Neural crest cell (in vitro differentiated cells): ENCODE data around the gene CD160. TPM values are rescaled to one million over a fixed set of nuclear protein-coding genes. Genes with fewer than 3 reads are reported as not detected.

Experiments
- DNase-seq: peaks from one replicate; pipeline ENCODE4 v3.0.0; 2021; ENCODE audit warnings: low read depth, mixed read lengths, low spot score
- H3K27ac Mint-ChIP-seq: one replicate; pipeline ENCODE4 v1.8.0; 2021; ENCODE audit warnings: mild to moderate bottlenecking, mixed read lengths; ENCODE audit not compliant: unreplicated experiment
- H3K27me3 Mint-ChIP-seq: 2 replicates; pipeline ENCODE4 v1.8.0; 2021; ENCODE audit warnings: low read depth, mild to moderate bottlenecking, mixed read lengths
- H3K36me3 Mint-ChIP-seq: 2 replicates; pipeline ENCODE4 v1.8.0; 2021; ENCODE audit warnings: low read depth, mild to moderate bottlenecking, mixed read lengths
- H3K4me1 Mint-ChIP-seq: 2 replicates; pipeline ENCODE4 v1.8.0; 2021; ENCODE audit warnings: mixed read lengths
- H3K4me3 Mint-ChIP-seq: one replicate; pipeline ENCODE4 v1.8.0; 2021; ENCODE audit warnings: mild to moderate bottlenecking, mixed read lengths
- H3K9me3 Mint-ChIP-seq: 2 replicates; pipeline ENCODE4 v1.8.0; 2021; ENCODE audit warnings: mixed read lengths
- CTCF ChIP-seq: fragments of 200-600 bp; sonication (generic); conservative IDR thresholded peaks from 2 replicates; pipeline ENCODE4 v1.5.0; 2021; ENCODE audit warnings: antibody characterized with exemption, mild to moderate bottlenecking
- total RNA-seq: library from RNA; stranded (reverse); gene quantifications from 2 replicates; pipeline ENCODE4 v1.2.1, GENCODE V29; 2021

Gene CD160
- total RNA-seq, 1 donor from 2014 or later = not detected

GRCh38 chr1:145707183-145707867 is 12.0 kb upstream of the CD160 start, which contains the start of gene PDZK1:
Gene PDZK1 (minus strand): TSS chr1:145707368. CDS start chr1:145688021, 19,347 bp downstream.
- TF ChIP-seq CTCF = no peak
- no peak within 1 kb of the TSS for H3K4me3 Mint-ChIP-seq
- DNase-seq = no peak

GRCh38 chr1:145708063-145708462 is 11.2 kb upstream of the CD160 start:
- Mint-ChIP-seq H3K36me3 (no peaks in the 10 kb centered on the region), H3K27me3 (no peaks in the 10 kb centered on the region), H3K4me3 (no peak overlapping the region), H3K4me1 (peaks cover 6% of the 10 kb centered on the region), H3K9me3 (no peaks in the 10 kb centered on the region), H3K27ac (peak overlapping the region; percentile 9)
- no peak for DNase-seq
- no peak for TF ChIP-seq CTCF

More at GRCh38 chr1:145707183-145707867, 12.0 kb upstream of the CD160 start, which contains the start of gene PDZK1:
- H3K36me3 Mint-ChIP-seq = no peaks in the 10 kb centered on the region
- peak within 1 kb of the TSS; percentile 9 for H3K27ac Mint-ChIP-seq
- H3K9me3 Mint-ChIP-seq = no peaks in the 10 kb centered on the region
- H3K4me1 Mint-ChIP-seq = peaks cover 6% of the 10 kb centered on the region
- H3K27me3 Mint-ChIP-seq = no peaks in the 10 kb centered on the region

GRCh38 chr1:145710291-145711027 is 8.8 kb upstream of the CD160 start:
- no peak overlapping the region for H3K27ac Mint-ChIP-seq
- H3K9me3 Mint-ChIP-seq = no peaks in the 10 kb centered on the region
- H3K36me3 Mint-ChIP-seq = no peaks in the 10 kb centered on the region

GRCh38 chr1:145711213-145711651 is 8.1 kb upstream of the CD160 start:
- Mint-ChIP-seq H3K4me1 (peaks cover 10% of the 10 kb centered on the region), H3K9me3 (no peaks in the 10 kb centered on the region), H3K27me3 (no peaks in the 10 kb centered on the region), H3K36me3 (no peaks in the 10 kb centered on the region), H3K27ac (no peak overlapping the region), H3K4me3 (no peak overlapping the region)
- no peak for TF ChIP-seq CTCF
- no peak for DNase-seq

More at GRCh38 chr1:145710291-145711027, 8.8 kb upstream of the CD160 start:
- Mint-ChIP-seq H3K4me1 (peaks cover 6% of the 10 kb centered on the region), H3K27me3 (no peaks in the 10 kb centered on the region), H3K4me3 (no peak overlapping the region)
- TF ChIP-seq CTCF = no peak
- no peak for DNase-seq

- no peaks in the 10 kb centered on the region for H3K27me3 Mint-ChIP-seq
- H3K4me3 Mint-ChIP-seq = no peak overlapping the region
- peaks cover 14% of the 10 kb centered on the region for H3K4me1 Mint-ChIP-seq
- no peak for DNase-seq
- no peak for TF ChIP-seq CTCF
- no peaks in the 10 kb centered on the region for H3K9me3 Mint-ChIP-seq
- no peak overlapping the region for H3K27ac Mint-ChIP-seq
- H3K36me3 Mint-ChIP-seq = no peaks in the 10 kb centered on the region
Observed at GRCh38 chr1:145714524-145715111, 4.7 kb upstream of the CD160 start.
